GM15510 (cell line): ENCODE results near the gene DNAJB6.

Experiments
- POLR2A ChIP-seq: IDR thresholded peaks from 3 replicates; pipeline ENCODE4 v1.6.1; 2011; ENCODE audit warnings: borderline replicate concordance; ENCODE audit not compliant: insufficient read length; ENCODE audit errors: extremely low read depth

Gene DNAJB6

GRCh38 chr7:157395206-157395605 lies 58.4 kb downstream of the DNAJB6 start:
- no peak for TF ChIP-seq POLR2A

GRCh38 chr7:157396316-157397035 lies 59.7 kb downstream of the DNAJB6 start:
- no peak for TF ChIP-seq POLR2A

GRCh38 chr7:157397036-157397720 lies 60.4 kb downstream of the DNAJB6 start:
- no peak for TF ChIP-seq POLR2A

- TF ChIP-seq POLR2A = no peak
Observed at GRCh38 chr7:157397731-157398691, 61.2 kb downstream of the DNAJB6 start.

GRCh38 chr7:157399086-157399687 lies 62.4 kb downstream of the DNAJB6 start:
- no peak for TF ChIP-seq POLR2A

DNA sequence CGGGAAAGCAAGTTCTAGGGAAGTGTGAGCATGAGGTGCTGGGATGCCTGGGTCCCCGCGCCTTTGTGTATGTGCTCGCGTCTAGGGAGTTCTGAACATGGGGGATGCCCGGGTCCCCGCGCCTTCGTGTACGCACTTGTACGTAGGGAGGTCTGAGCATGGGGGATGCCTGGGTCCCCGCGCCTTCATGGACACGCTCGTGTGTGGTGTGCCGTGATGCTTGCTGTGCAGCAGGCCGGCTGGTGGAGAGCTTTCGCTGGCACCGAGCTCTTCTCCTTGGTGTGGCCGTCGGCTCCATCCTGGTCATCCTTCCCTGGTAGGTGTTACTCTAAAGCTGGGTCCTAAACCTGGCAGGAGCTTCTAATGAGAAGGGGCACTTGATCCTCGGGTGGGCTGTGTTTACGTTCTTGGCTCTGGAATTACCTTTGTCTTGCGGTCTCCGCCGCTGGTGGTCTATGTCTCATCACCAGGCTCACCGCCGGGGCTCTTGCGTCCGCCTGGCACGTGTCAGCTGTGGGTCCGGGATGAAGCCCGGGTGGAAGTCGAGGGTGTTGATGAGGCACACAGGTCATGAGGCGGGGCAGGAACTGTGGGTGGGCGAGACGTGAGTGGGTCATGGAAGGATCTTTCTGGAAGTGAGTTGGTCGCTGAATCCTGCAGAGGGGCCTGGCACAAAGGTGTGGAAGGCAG lies 63.5 kb downstream of the DNAJB6 start:
- TF ChIP-seq POLR2A = no peak

DNA sequence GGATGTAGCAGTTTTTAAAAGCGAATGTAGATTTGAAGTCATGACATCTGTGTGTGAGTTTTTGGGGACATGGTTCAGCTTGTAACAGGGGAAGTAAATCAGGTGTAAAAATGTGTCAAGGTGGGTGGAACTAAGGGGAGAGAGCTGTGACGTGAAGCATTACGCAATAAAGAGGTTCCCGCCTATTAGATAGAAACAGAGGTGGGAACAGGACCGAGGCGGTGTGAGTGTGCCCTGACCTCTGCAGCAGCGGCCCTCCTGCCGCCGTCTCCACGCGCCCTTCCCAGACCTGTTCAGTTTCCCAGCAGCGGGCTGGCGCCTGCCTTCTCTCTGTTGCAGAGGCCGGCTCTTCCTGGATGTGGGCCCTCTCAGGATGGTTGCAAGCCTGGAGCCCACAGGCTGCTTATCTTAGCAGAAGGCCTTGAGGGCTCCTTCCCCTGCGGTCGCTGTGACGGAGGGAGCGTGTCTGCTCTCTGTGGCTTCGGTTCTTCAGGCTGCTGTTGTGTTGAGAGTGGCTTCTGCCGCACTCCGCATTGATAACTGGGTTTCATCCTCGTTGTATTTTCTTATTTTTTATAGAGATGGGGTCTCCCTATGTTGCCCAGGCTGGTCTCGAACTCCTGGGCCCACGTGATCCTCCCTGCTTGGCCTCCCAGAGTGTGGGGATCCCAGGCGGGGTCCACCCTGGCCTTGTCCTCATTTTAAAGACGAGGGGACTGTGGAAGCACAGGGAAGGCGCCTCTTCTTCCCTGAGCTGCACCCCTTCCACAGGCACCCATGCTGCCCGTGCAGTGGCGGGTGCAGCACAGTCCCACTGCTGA lies 65.0 kb downstream of the DNAJB6 start:
- TF ChIP-seq POLR2A = no peak

GRCh38 chr7:157402388-157402703 lies 65.5 kb downstream of the DNAJB6 start:
- TF ChIP-seq POLR2A = no peak

GRCh38 chr7:157402911-157403534 lies 66.2 kb downstream of the DNAJB6 start:
- TF ChIP-seq POLR2A = no peak

- no peak for TF ChIP-seq POLR2A
Observed at GRCh38 chr7:157403646-157404401, 67.0 kb downstream of the DNAJB6 start.

- no peak for TF ChIP-seq POLR2A
Observed at GRCh38 chr7:157404845-157405481, 68.2 kb downstream of the DNAJB6 start.

DNA sequence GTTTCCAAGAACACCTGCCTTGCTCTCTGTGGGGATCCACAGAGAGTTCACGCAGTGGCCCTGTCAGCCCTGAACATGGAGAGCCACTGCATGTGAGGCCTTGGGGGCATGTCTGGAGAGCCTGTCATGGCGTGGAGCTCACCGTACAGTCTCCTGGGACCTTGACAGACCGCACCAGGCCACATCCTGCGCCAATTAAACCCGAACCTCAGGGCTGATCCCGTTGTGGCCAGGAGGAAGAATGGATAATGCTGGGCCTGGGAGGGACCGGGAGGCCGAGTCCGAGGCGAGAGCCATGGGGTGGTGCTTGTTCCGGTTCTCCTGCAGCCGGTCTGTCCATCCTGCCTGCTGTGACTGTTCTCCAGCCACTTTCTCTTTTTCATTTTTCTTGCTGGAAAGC lies 68.7 kb downstream of the DNAJB6 start:
- no peak for TF ChIP-seq POLR2A
